Loucy (cell line): ENCODE data around the gene CHRNA5.

ENCODE experiments used
- H2AFZ ChIP-seq: fragments of 200-600 bp; sonication (generic); 2 replicates; pipeline ENCODE4 v1.6.0; 2016; ENCODE audit warnings: antibody characterized with exemption, mild to moderate bottlenecking, low read length, moderate library complexity
- H3F3A ChIP-seq: fragments of 200-600 bp; 2 replicates; pipeline ENCODE4 v1.6.0; 2016; ENCODE audit warnings: antibody characterized with exemption, low read depth, mild to moderate bottlenecking
- H3K27me3 ChIP-seq: fragments of 200-600 bp; sonication (generic); 2 replicates; pipeline ENCODE4 v1.6.1; 2014; ENCODE audit warnings: low read length, mild to moderate bottlenecking; ENCODE audit not compliant: insufficient read depth, poor library complexity, severe bottlenecking
- H3K36me3 ChIP-seq: fragments of 200-600 bp; sonication (generic); 2 replicates; pipeline ENCODE4 v1.6.1; 2016; ENCODE audit warnings: low read length; ENCODE audit not compliant: insufficient read depth
- H3K4me1 ChIP-seq: fragments of 200-600 bp; sonication (generic); 2 replicates; pipeline ENCODE4 v1.5.1; 2014; ENCODE audit warnings: low read length, mild to moderate bottlenecking; ENCODE audit not compliant: insufficient read depth, poor library complexity, severe bottlenecking
- H3K4me2 ChIP-seq: fragments of 200-600 bp; sonication (generic); 2 replicates; pipeline ENCODE4 v1.6.0; 2014; ENCODE audit warnings: antibody characterized with exemption, low read length, low read depth, mild to moderate bottlenecking; ENCODE audit not compliant: poor library complexity, severe bottlenecking
- H3K4me3 ChIP-seq: fragments of 200-600 bp; sonication (generic); 2 replicates; pipeline ENCODE4 v1.5.1; 2014; ENCODE audit warnings: low read length, mild to moderate bottlenecking, mixed read lengths; ENCODE audit not compliant: poor library complexity, severe bottlenecking
- H3K79me2 ChIP-seq: fragments of 200-600 bp; sonication (generic); 2 replicates; pipeline ENCODE4 v1.6.1; 2014; ENCODE audit warnings: low read length; ENCODE audit not compliant: insufficient read depth
- H3K9ac ChIP-seq: fragments of 200-600 bp; sonication (generic); 2 replicates; pipeline ENCODE4 v1.6.0; 2014; ENCODE audit warnings: mild to moderate bottlenecking, low read depth, low read length, moderate library complexity; ENCODE audit not compliant: poor library complexity, severe bottlenecking
- H3K9me2 ChIP-seq: fragments of 200-600 bp; sonication (generic); replicated peaks from 2 replicates; pipeline ENCODE4 v1.6.1; 2016; ENCODE audit warnings: low read depth, low read length, mixed read lengths
- H3K9me3 ChIP-seq: fragments of 200-600 bp; sonication (generic); 2 replicates; pipeline ENCODE4 v1.6.1; 2014; ENCODE audit warnings: mild to moderate bottlenecking, antibody characterized with exemption, low read length, low read depth; ENCODE audit not compliant: insufficient read depth
- H4K20me1 ChIP-seq: fragments of 200-600 bp; sonication (generic); 2 replicates; pipeline ENCODE4 v1.6.0; 2014; ENCODE audit warnings: antibody characterized with exemption, low read length, mild to moderate bottlenecking; ENCODE audit not compliant: insufficient read depth, poor library complexity, severe bottlenecking
- EZH2phosphoT487 ChIP-seq: fragments of 200-600 bp; IDR thresholded peaks from 2 replicates; pipeline ENCODE4 v1.6.1; 2018; ENCODE audit warnings: antibody characterized with exemption, mild to moderate bottlenecking, moderate library complexity, borderline replicate concordance
- TF ChIP-seq, protein P1 (sequence below): fragments of 200-600 bp; sonication (generic); conservative IDR thresholded peaks from 2 replicates; pipeline ENCODE4 v1.5.1; 2014; ENCODE audit warnings: mild to moderate bottlenecking, antibody characterized with exemption, low read length

Gene CHRNA5

DNA sequence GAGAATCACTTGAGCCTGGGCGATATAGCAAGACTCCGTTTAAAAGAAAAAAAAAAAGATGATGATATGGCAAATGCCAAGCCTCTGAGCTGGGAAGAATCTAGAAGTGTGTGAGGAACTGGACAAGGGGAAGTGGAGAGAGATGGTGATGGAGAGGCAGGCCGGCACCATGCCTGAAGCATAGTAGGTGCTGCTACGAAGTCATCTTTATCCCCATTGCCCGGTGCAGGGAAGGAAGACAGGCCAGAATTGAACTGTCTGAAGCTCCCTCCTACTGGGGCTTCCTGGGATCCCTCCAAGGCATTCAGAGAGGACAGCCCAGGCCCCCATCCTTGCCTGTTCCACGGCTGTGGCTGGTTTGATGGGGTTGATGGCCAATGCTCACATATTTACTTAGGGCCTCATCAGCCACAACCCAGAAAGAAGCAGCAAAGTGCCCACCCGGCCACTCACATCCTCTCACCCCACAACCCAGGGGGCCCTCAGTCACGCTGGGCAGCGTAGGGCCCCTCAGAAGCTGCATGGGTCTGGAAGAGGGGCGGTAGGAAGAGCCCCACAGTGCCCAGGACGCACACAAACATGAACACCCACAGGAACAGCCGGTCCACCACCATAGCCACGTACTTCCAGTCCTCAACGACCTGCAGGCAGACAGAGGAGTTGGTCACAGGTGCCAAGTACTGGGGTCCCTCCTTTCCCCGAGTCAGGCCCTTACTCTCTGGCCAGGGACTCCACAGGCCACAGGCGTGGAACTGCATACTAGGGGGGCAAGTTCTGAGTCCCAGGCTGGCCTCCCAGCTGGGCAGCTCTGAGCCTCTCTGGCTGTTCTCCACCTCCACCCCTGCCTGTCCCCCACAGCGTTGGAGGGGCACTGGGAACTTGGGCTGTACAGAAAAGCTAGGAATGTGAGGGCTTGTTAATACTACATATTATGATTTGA lies 59.6 kb downstream of the CHRNA5 start:
- Histone ChIP-seq H2AFZ (no peak overlapping the region), H3K4me1 (peaks cover 14% of the 10 kb centered on the region), H3K4me3 (no peak overlapping the region), H3K9ac (peak overlapping the region; percentile 42), H3K36me3 (no peaks in the 10 kb centered on the region), H3K79me2 (no peaks in the 10 kb centered on the region), H3K27me3 (peaks cover 16% of the 10 kb centered on the region), H3F3A (no peaks in the 10 kb centered on the region), H3K9me3 (no peaks in the 10 kb centered on the region), H3K9me2 (no peaks in the 10 kb centered on the region), H4K20me1 (no peaks in the 10 kb centered on the region), H3K4me2 (peak overlapping the region; percentile 41)
- TF ChIP-seq EZH2phosphoT487 = no peak
- TF ChIP-seq, protein P1, sequence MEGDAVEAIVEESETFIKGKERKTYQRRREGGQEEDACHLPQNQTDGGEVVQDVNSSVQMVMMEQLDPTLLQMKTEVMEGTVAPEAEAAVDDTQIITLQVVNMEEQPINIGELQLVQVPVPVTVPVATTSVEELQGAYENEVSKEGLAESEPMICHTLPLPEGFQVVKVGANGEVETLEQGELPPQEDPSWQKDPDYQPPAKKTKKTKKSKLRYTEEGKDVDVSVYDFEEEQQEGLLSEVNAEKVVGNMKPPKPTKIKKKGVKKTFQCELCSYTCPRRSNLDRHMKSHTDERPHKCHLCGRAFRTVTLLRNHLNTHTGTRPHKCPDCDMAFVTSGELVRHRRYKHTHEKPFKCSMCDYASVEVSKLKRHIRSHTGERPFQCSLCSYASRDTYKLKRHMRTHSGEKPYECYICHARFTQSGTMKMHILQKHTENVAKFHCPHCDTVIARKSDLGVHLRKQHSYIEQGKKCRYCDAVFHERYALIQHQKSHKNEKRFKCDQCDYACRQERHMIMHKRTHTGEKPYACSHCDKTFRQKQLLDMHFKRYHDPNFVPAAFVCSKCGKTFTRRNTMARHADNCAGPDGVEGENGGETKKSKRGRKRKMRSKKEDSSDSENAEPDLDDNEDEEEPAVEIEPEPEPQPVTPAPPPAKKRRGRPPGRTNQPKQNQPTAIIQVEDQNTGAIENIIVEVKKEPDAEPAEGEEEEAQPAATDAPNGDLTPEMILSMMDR = no peak

DNA sequence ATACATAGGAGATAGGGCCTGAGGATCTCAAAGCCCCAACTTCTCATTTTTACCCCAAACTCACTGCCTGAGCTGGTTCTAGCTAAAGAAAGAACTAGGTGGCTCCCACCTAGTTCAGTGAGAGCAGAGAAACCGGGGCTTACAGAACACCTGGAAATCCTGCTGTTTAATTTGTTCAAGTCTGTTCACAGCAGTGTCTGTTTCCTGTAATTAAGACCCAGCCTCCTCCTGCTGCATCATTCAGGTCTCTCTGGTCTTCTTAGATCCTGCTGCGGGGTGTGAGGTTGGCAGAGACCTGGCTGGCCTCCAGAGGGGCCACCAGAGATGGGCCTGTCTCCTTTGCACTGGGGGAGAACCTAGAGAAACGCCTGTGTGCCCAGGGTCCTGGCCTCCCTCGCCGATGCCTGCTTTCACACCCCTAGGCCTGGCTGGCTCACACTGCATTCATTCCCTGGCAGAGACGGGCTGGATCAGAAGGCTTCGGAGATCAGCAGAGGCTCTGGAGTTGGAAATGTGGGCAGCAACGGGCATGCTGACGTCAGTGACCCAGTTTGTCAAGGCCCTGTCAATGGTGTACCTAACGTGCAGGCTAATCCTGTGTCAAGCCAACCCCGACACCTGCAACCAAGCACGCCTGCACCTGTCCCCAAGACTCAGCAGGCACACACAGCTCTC lies 60.4 kb downstream of the CHRNA5 start:
- H2AFZ ChIP-seq = no peak overlapping the region
- no peaks in the 10 kb centered on the region for H3F3A ChIP-seq
- TF ChIP-seq, protein P1 = no peak
- no peak for TF ChIP-seq EZH2phosphoT487
- H3K27me3 ChIP-seq = peaks cover 8% of the 10 kb centered on the region
- H3K9ac ChIP-seq = no peak overlapping the region
- no peaks in the 10 kb centered on the region for H3K36me3 ChIP-seq
- peak overlapping the region; percentile 41 for H3K4me2 ChIP-seq
- H3K79me2 ChIP-seq = no peaks in the 10 kb centered on the region
- no peaks in the 10 kb centered on the region for H4K20me1 ChIP-seq
- no peaks in the 10 kb centered on the region for H3K9me3 ChIP-seq
- no peaks in the 10 kb centered on the region for H3K9me2 ChIP-seq
- H3K4me1 ChIP-seq = peaks cover 14% of the 10 kb centered on the region
- H3K4me3 ChIP-seq = no peak overlapping the region

DNA sequence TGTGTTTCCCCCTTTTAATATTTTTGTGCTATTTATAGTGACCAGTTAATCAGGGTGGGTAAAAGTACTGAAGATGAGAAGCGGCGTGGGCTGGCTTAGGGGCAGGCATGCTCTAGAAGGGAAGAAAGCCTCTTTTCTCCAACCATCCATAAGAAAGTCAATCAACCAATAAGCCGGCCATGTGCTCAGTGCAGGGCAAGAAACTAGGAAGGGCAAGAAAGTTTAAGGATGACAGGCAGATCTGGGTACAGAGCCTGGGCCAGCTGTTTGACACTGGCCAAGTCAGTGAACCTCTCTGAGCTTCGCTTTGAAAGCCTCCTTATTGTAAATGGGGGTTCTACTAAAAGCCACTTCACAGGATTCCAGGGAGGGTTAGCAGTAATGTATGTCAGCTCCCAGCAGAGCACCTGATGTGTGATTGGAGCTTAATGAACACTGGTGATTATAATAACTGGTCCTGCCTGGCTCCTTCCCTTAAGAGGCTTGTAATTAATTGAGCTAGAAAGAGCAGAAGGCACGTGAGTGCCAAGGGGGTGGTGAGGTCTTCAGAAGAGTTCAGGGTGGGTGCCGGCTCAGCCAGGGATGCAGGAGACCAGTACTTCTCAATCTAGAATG lies 61.2 kb downstream of the CHRNA5 start:
- TF ChIP-seq, protein P1 = no peak
- no peak for TF ChIP-seq EZH2phosphoT487
- Histone ChIP-seq H3K4me2 (no peak overlapping the region), H3K9me2 (no peaks in the 10 kb centered on the region), H2AFZ (no peak overlapping the region), H3K79me2 (no peaks in the 10 kb centered on the region), H3F3A (no peaks in the 10 kb centered on the region), H3K4me1 (peaks cover 14% of the 10 kb centered on the region), H3K4me3 (no peak overlapping the region), H3K9ac (no peak overlapping the region), H4K20me1 (no peaks in the 10 kb centered on the region), H3K9me3 (no peaks in the 10 kb centered on the region), H3K27me3 (peaks cover under 1% of the 10 kb centered on the region), H3K36me3 (no peaks in the 10 kb centered on the region)
